Ovary (tissue), 9 donors: ENCODE data around the gene HIGD2A. TPM values are rescaled to one million over a fixed set of nuclear protein-coding genes. Genes with fewer than 3 reads are reported as not detected.

Experiments
- DNase-seq, 5 donors: peaks; one replicate each; pipeline ENCODE4 v3.0.0-alpha.2; 2019 to 2020
- H3K27ac ChIP-seq, 2 donors: fragments of 200-600 bp; one replicate each; pipeline versions ENCODE4 v1.5.1 to v1.8.0; 2019 to 2022
- H3K27me3 ChIP-seq: fragments of 200-600 bp; one replicate; pipeline ENCODE4 v1.8.0; 2022
- H3K36me3 ChIP-seq: fragments of 200-600 bp; sonication (generic); one replicate; pipeline ENCODE4 v1.5.1; 2019
- H3K4me1 ChIP-seq: one replicate; pipeline ENCODE4 v1.8.1; 2013; ENCODE audit warnings: mild to moderate bottlenecking, moderate library complexity; ENCODE audit not compliant: insufficient read depth
- H3K4me3 ChIP-seq: fragments of 200-600 bp; sonication (generic); one replicate; pipeline ENCODE4 v1.5.1; 2017
- H3K9me3 ChIP-seq, 2 donors: fragments of 200-600 bp in 1 of 2; sonication (generic) in 1 of 2; one replicate each; pipeline versions ENCODE4 v1.5.1 to v1.8.1; 2013 to 2019; ENCODE audit warnings: mild to moderate bottlenecking in 1 of 2, moderate library complexity in 1 of 2
- CTCF ChIP-seq, 3 donors: fragments of 450-650 bp in 2 of 3; fragments of 200-600 bp in 1 of 3; IDR thresholded peaks; one replicate each; pipeline versions ENCODE4 v1.5.1 to v1.8.0; 2016 to 2022; ENCODE audit warnings: antibody characterized with exemption in 3 of 3, mild to moderate bottlenecking in 1 of 3
- EP300 ChIP-seq: sonication (generic); formaldehyde crosslinking; IDR thresholded peaks from one replicate; pipeline ENCODE4 v1.6.1; 2017; ENCODE audit warnings: antibody characterized with exemption
- POLR2A ChIP-seq: fragments of 450-650 bp; IDR thresholded peaks from one replicate; pipeline ENCODE4 v1.6.1; 2017; ENCODE audit warnings: antibody characterized with exemption, mild to moderate bottlenecking, moderate library complexity
- WGBS, 3 donors: extraction: QIAGEN DNeasy Blood & Tissue Kit in 1 of 3; methylation state at CpG; one replicate each; pipeline versions ENCODE4 v1.1.5 to v1.1.7; 2013 to 2017; 5-methylcytosine and 5-hydroxymethylcytosine counted together
- intact Hi-C, 4 donors: fragments of 100-400 bp; cut with DNase I; formaldehyde crosslinking; loops; one replicate each; pipeline versions ENCODE4 v1.11.0 to v1.15.1; 2022 to 2023
- polyA plus RNA-seq, 2 donors: library from polyadenylated mRNA; stranded (reverse); fragments of 200-250 nt in 1 of 2; fragments of 350-450 nt in 1 of 2; fragmentation: Illumina TruSeq in 1 of 2; extraction: RNeasy Lipid Tissue Mini Kit (QIAGEN cat#74804) in 1 of 2; gene quantifications; one replicate each; pipeline ENCODE4 v1.2.3, GENCODE V29; 2013 to 2014
- total RNA-seq, 7 donors: library from RNA; depleted of rRNA in 2 of 7; stranded (reverse); fragments of >200 nt in 2 of 7; fragmentation: NEBNext Ultra II Directional in 3 of 7; extraction: Animal tissue kit (Norgen Biotek cat#: 25700) in 3 of 7; gene quantifications; one replicate each; pipeline versions ENCODE4 v1.1.0 to v1.2.4, GENCODE V29; 2016 to 2023
- donor health status: DM: no; HTN: no; CAD: no; lungs with moderate emphysema.
- donor health status: DM: no; HTN: no; CAD: no.
- donor health status: Bipolar disorder and iron deficiency.
- donor health status: DM: yes; HTN: yes; CAD: no.
- donor health status: DM: no; HTN: no; CAD: no.
- donor health status: DM: yes; HTN: yes; CAD: no.

HIGD2A gene
- total and polyA plus RNA-seq, 9 donors, result 64.3 to 131 (median 100) TPM

- no peak for DNase-seq
- no peaks in the 10 kb centered on the region for H3K27me3 ChIP-seq
- H3K9me3 ChIP-seq, result no peaks in the 10 kb centered on the region
- no peaks in the 10 kb centered on the region for H3K36me3 ChIP-seq
- peaks cover 8% of the 10 kb centered on the region for H3K4me1 ChIP-seq
- H3K4me3 ChIP-seq, result no peak overlapping the region
- 77 to 88% (median 82%) methylated on average over 9 of the region's 9 CpGs for WGBS, 3 donors
- H3K27ac ChIP-seq, result no peak overlapping the region
- intact Hi-C loops, result loop anchor here in 2 of 4 donors (5.0 to 10.0 kb wide), 2 partner anchors 127 to 229 kb away; partner anchors contain the start of genes CDHR2 (in 1 of the 2) and TSPAN17 (in 1 of the 2)
- TF ChIP-seq POLR2A (no peak), CTCF (IDR thresholded peaks at IDR 0.05) (no peak), EP300 (no peak)
These were observed 29.7 kb downstream of the HIGD2A start for GRCh38 chr5:176418251-176418650.

GRCh38 chr5:176420086-176420485 is 31.5 kb downstream of the HIGD2A start:
- no peak overlapping the region for H3K27ac ChIP-seq
- peaks cover 4% of the 10 kb centered on the region for H3K4me1 ChIP-seq
- intact Hi-C loops, result no loop called here
- no peak for DNase-seq
- H3K9me3 ChIP-seq, result no peaks in the 10 kb centered on the region
- no peaks in the 10 kb centered on the region for H3K27me3 ChIP-seq
- TF ChIP-seq EP300 (no peak), CTCF (IDR thresholded peaks at IDR 0.05) (no peak), POLR2A (no peak)
- no peak overlapping the region for H3K4me3 ChIP-seq
- no peaks in the 10 kb centered on the region for H3K36me3 ChIP-seq
- 86 to 90% (median 86%) methylated on average over 5 of the region's 5 CpGs for WGBS, 3 donors

- DNase-seq, result no peak
- no peaks in the 10 kb centered on the region for H3K27me3 ChIP-seq
- no peaks in the 10 kb centered on the region for H3K9me3 ChIP-seq
- no peaks in the 10 kb centered on the region for H3K36me3 ChIP-seq
- no peak overlapping the region for H3K27ac ChIP-seq
- H3K4me1 ChIP-seq, result no peaks in the 10 kb centered on the region
- TF ChIP-seq CTCF (IDR thresholded peaks at IDR 0.05), result no peak
- no peak for TF ChIP-seq EP300
- no peak for TF ChIP-seq POLR2A
- WGBS, 3 donors, result 68 to 74% (median 69%) methylated on average over 2 of the region's 2 CpGs
- intact Hi-C loops, result no loop called here
- no peak overlapping the region for H3K4me3 ChIP-seq
These were observed 32.5 kb downstream of the HIGD2A start for GRCh38 chr5:176420972-176421544.

- H3K36me3 ChIP-seq, result no peaks in the 10 kb centered on the region
- intact Hi-C loops, result no loop called here
- TF ChIP-seq EP300 (no peak), CTCF (IDR thresholded peaks at IDR 0.05) (no peak), POLR2A (no peak)
- no peaks in the 10 kb centered on the region for H3K4me1 ChIP-seq
- WGBS, 3 donors, result 78 to 85% (median 79%) methylated on average over 3 of the region's 3 CpGs
- no peak for DNase-seq
- H3K9me3 ChIP-seq, result no peaks in the 10 kb centered on the region
- H3K27ac ChIP-seq, result no peak overlapping the region
- H3K27me3 ChIP-seq, result no peaks in the 10 kb centered on the region
- no peak overlapping the region for H3K4me3 ChIP-seq
These were observed 35.6 kb downstream of the HIGD2A start for GRCh38 chr5:176424181-176424580.
